IMR-90 (cell line): ENCODE results near the gene NAV2. TPM values are rescaled to one million over a fixed set of nuclear protein-coding genes. Genes with fewer than 3 reads are reported as not detected.

Experiments used
- ATAC-seq: fragments of 200-7000 bp; cut with Tn5 transposase; 2 replicates; pipeline ENCODE4 v1.9.1; 2020; ENCODE audit warnings: low read depth, mild to moderate bottlenecking, moderate library complexity
- BruUV-seq: library from RNA; stranded (reverse); fragments of 400-500 nt; replicated peaks from 2 replicates; lab custom pipeline; 2021; lab: Mats Ljungman, UMichigan
- CTCF ChIA-PET: fragments of 300-600 bp; formaldehyde crosslinking; extraction: SDS; loops from one replicate; lab custom pipeline; 2021; ENCODE audit warnings: antibody characterized with exemption; lab: Yijun Ruan, JAX
- POLR2A ChIA-PET: fragments of 300-600 bp; sonication (Branson Sonifier 250); formaldehyde crosslinking; loops from one replicate; lab custom pipeline; 2022; ENCODE audit warnings: antibody characterized with exemption; ENCODE audit not compliant: unreplicated experiment; lab: Charles Lee
- DNase-seq: peaks from one replicate; pipeline ENCODE4 v3.0.0; 2013
- H2AFZ ChIP-seq: replicated peaks from 2 replicates; pipeline ENCODE3; 2013; ENCODE audit warnings: low read length, mild to moderate bottlenecking; ENCODE audit not compliant: poor library complexity
- H2AK5ac ChIP-seq: 2 replicates; pipeline ENCODE4 v1.6.1; 2013; ENCODE audit warnings: low read depth, low read length, inconsistent platforms
- H2AK9ac ChIP-seq: replicated peaks from 2 replicates; pipeline ENCODE3; 2013; ENCODE audit warnings: mild to moderate bottlenecking, low read depth, low read length, moderate library complexity; ENCODE audit not compliant: poor library complexity
- H2BK120ac ChIP-seq: 2 replicates; pipeline ENCODE4 v1.6.1; 2013; ENCODE audit warnings: low read depth, low read length, inconsistent platforms
- H2BK15ac ChIP-seq: 3 replicates; pipeline ENCODE4 v1.6.1; 2013; ENCODE audit warnings: low read depth, low read length, inconsistent platforms
- H2BK20ac ChIP-seq: 2 replicates; pipeline ENCODE4 v1.6.1; 2013; ENCODE audit warnings: low read depth, mild to moderate bottlenecking, inconsistent platforms, low read length, moderate library complexity
- H2BK5ac ChIP-seq: 2 replicates; pipeline ENCODE4 v1.6.1; 2013; ENCODE audit warnings: mild to moderate bottlenecking, low read depth, low read length, inconsistent platforms; ENCODE audit not compliant: poor library complexity, severe bottlenecking
- H3K14ac ChIP-seq: replicated peaks from 2 replicates; pipeline ENCODE4 v1.6.1; 2013; ENCODE audit warnings: low read depth, low read length, inconsistent platforms
- H3K18ac ChIP-seq: 2 replicates; pipeline ENCODE4 v1.6.1; 2013; ENCODE audit warnings: low read depth, low read length, control low read depth
- H3K23ac ChIP-seq: 2 replicates; pipeline ENCODE4 v1.6.1; 2013; ENCODE audit warnings: low read depth, low read length, inconsistent platforms
- H3K27ac ChIP-seq: 2 replicates; pipeline ENCODE4 v1.5.1; 2013; ENCODE audit warnings: mild to moderate bottlenecking, control low read depth, low read length; ENCODE audit not compliant: insufficient read depth
- H3K27me3 ChIP-seq: 2 replicates; pipeline ENCODE4 v1.6.1; 2013; ENCODE audit warnings: low read length; ENCODE audit not compliant: control insufficient read depth, insufficient read depth
- H3K36me3 ChIP-seq: 2 replicates; pipeline ENCODE4 v1.6.1; 2013; ENCODE audit warnings: low read length, mixed read lengths; ENCODE audit not compliant: control insufficient read depth, insufficient read depth
- H3K4ac ChIP-seq: 2 replicates; pipeline ENCODE4 v1.6.1; 2013; ENCODE audit warnings: low read depth, low read length, inconsistent platforms
- H3K4me1 ChIP-seq: 2 replicates; pipeline ENCODE4 v1.6.1; 2013; ENCODE audit warnings: low read length, mixed read lengths; ENCODE audit not compliant: control insufficient read depth, insufficient read depth
- H3K4me2 ChIP-seq: 2 replicates; pipeline ENCODE4 v1.6.1; 2013; ENCODE audit warnings: low read depth, mild to moderate bottlenecking, control low read depth, low read length, moderate library complexity
- H3K4me3 ChIP-seq: 2 replicates; pipeline ENCODE4 v1.5.1; 2013; ENCODE audit warnings: low read depth, mild to moderate bottlenecking, control low read depth, low read length, moderate library complexity; ENCODE audit not compliant: insufficient read depth
- H3K56ac ChIP-seq: 2 replicates; pipeline ENCODE4 v1.6.1; 2013; ENCODE audit warnings: low read length, inconsistent platforms; ENCODE audit not compliant: insufficient read depth; ENCODE audit errors: extremely low read depth
- H3K79me1 ChIP-seq, 2 experiments: 2 replicates each; pipeline ENCODE4 v1.6.1; 2013; ENCODE audit warnings: low read length in 2 of 2, inconsistent platforms in 1 of 2, low read depth in 1 of 2
- H3K9ac ChIP-seq: 2 replicates; pipeline ENCODE4 v1.6.1; 2013; ENCODE audit warnings: low read depth, low read length, control low read depth
- H3K9me1 ChIP-seq: 2 replicates; pipeline ENCODE4 v1.6.1; 2013; ENCODE audit warnings: low read length, inconsistent platforms; ENCODE audit not compliant: insufficient read depth
- H3K9me3 ChIP-seq: 2 replicates; pipeline ENCODE4 v1.6.1; 2013; ENCODE audit warnings: low read length; ENCODE audit not compliant: control insufficient read depth, insufficient read depth
- H4K20me1 ChIP-seq: 2 replicates; pipeline ENCODE4 v1.6.1; 2013; ENCODE audit warnings: low read length, inconsistent platforms; ENCODE audit not compliant: insufficient read depth
- H4K5ac ChIP-seq: 2 replicates; pipeline ENCODE4 v1.6.1; 2013; ENCODE audit warnings: mild to moderate bottlenecking, low read depth, low read length, control low read depth
- H4K8ac ChIP-seq, 2 experiments: 2 replicates each; pipeline ENCODE4 v1.6.1; 2013; ENCODE audit warnings: low read depth in 2 of 2, low read length in 2 of 2, control low read depth in 1 of 2, inconsistent platforms in 1 of 2
- H4K91ac ChIP-seq: 2 replicates; pipeline ENCODE4 v1.6.1; 2013; ENCODE audit warnings: low read depth, low read length, inconsistent platforms; ENCODE audit not compliant: insufficient read depth
- BHLHE40 ChIP-seq: fragments of 150-350 bp; IDR thresholded peaks from 2 replicates; pipeline ENCODE4 v1.6.1; 2016; ENCODE audit warnings: mild to moderate bottlenecking, low read depth, low read length
- CEBPB ChIP-seq: IDR thresholded peaks from 2 replicates; pipeline ENCODE4 v1.6.1; 2012; ENCODE audit warnings: low read depth, low read length, improper control_type of control experiment
- CHD1 ChIP-seq: IDR thresholded peaks from 2 replicates; pipeline ENCODE4 v1.6.1; 2012; ENCODE audit warnings: low read depth, low read length, improper control_type of control experiment
- FOS ChIP-seq: fragments of 150-350 bp; IDR thresholded peaks from 2 replicates; pipeline ENCODE4 v1.6.1; 2016; ENCODE audit warnings: low read depth, low read length
- MAFK ChIP-seq: IDR thresholded peaks from 2 replicates; pipeline ENCODE4 v1.6.1; 2012; ENCODE audit warnings: low read depth, low read length, improper control_type of control experiment
- MAZ ChIP-seq: IDR thresholded peaks from 2 replicates; pipeline ENCODE4 v1.6.1; 2012; ENCODE audit warnings: low read depth, mild to moderate bottlenecking, low read length, improper control_type of control experiment, moderate library complexity, borderline replicate concordance
- MXI1 ChIP-seq: IDR thresholded peaks from 2 replicates; pipeline ENCODE4 v1.6.1; 2012; ENCODE audit warnings: low read depth, mild to moderate bottlenecking, low read length, moderate library complexity, borderline replicate concordance
- NFE2L2 ChIP-seq: fragments of 150-350 bp; IDR thresholded peaks from 2 replicates; pipeline ENCODE4 v1.6.1; 2016; ENCODE audit warnings: low read depth, mild to moderate bottlenecking, low read length
- POLR2A ChIP-seq: IDR thresholded peaks from 2 replicates; pipeline ENCODE4 v1.6.1; 2012; ENCODE audit warnings: mild to moderate bottlenecking, low read depth, low read length
- RAD21 ChIP-seq: IDR thresholded peaks from 2 replicates; pipeline ENCODE4 v1.6.1; 2012; ENCODE audit warnings: low read length, improper control_type of control experiment
- RCOR1 ChIP-seq: IDR thresholded peaks from 2 replicates; pipeline ENCODE4 v1.6.1; 2012; ENCODE audit warnings: mild to moderate bottlenecking, low read length, improper control_type of control experiment; ENCODE audit not compliant: insufficient replicate concordance
- RFX5 ChIP-seq: IDR thresholded peaks from 2 replicates; pipeline ENCODE4 v1.8.0; 2012; ENCODE audit warnings: low read depth, mild to moderate bottlenecking, low read length, moderate library complexity
- SMC3 ChIP-seq: fragments of 150-350 bp; IDR thresholded peaks from 2 replicates; pipeline ENCODE4 v1.6.1; 2016; ENCODE audit warnings: low read depth, mild to moderate bottlenecking, antibody characterized with exemption, low read length, moderate library complexity
- dilution Hi-C: fragments of 300-500 bp; cut with HindIII; formaldehyde crosslinking; loops from one replicate; pipeline ENCODE4 v1.14.3; 2018; ENCODE audit warnings: low sequenced_read_pairs; ENCODE audit not compliant: unreplicated experiment
- in situ Hi-C: fragments of 300-500 bp; cut with MboI; formaldehyde crosslinking; loops from 3 replicates; pipeline ENCODE4 v1.14.3; 2019; ENCODE audit warnings: low sequenced_read_pairs, inconsistent platforms, mixed read lengths
- intact Hi-C: fragments of 100-400 bp; cut with micrococcal nuclease; formaldehyde crosslinking; loops from 2 replicates; pipeline ENCODE4 v1.10.0; 2022
- polyA plus RNA-seq, 3 experiments: library from polyadenylated mRNA; depleted of rRNA; stranded (reverse); fragments of >200 nt; gene quantifications; 2 replicates each; pipeline ENCODE4 v1.2.3, GENCODE V29; 2012; ENCODE audit warnings: low replicate concordance in 1 of 3
- total RNA-seq: library from RNA; depleted of rRNA; stranded (reverse); fragments of >200 nt; gene quantifications from 2 replicates; pipeline ENCODE4 v1.2.3, GENCODE V29; 2012
- TF ChIP-seq, protein P1 (sequence below): fragments of 150-350 bp; IDR thresholded peaks from 2 replicates; pipeline ENCODE4 v1.6.1; 2016; ENCODE audit warnings: low read depth, mild to moderate bottlenecking, low read length, moderate library complexity, borderline replicate concordance
- TF ChIP-seq, protein P2 (sequence below): fragments of 150-350 bp; IDR thresholded peaks from 2 replicates; pipeline ENCODE4 v1.6.1; 2017; ENCODE audit warnings: mild to moderate bottlenecking, antibody characterized with exemption, low read length, low read depth
- TF ChIP-seq, protein P3 (sequence below): conservative IDR thresholded peaks from 2 replicates; pipeline ENCODE4 v1.5.1; 2012; ENCODE audit warnings: mild to moderate bottlenecking, low read depth, low read length, improper control_type of control experiment

Gene NAV2
- total and polyA plus RNA-seq, 2 of the 4 experiments (the other 2 are of a cell fraction) = 4.5 to 12.6 TPM

DNA sequence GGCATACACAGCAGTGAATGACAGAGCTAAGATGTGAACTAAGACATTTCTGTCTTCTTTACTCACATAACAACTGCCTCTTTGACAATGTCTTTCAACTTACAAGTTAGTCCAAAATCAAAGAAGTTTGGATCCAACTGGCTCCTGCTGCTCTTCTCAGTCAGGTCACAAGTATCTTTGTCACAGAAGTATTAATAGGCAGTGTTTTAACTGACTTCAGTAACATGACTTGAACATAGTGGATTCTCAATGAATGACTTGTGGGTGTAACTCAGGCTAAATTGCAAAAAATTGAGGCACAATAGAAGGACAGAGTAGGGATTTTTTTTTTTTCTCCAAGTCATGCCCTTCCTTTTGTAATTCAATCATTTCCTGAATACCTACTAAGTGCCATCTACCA is 425.0 kb downstream of the NAV2 start:
- Histone ChIP-seq H2AK9ac (no peak overlapping the region), H3K36me3 (no peaks in the 10 kb centered on the region), H2BK20ac (no peak overlapping the region), H3K9me3 (no peaks in the 10 kb centered on the region), H3K27ac (no peak overlapping the region), H4K91ac (no peak overlapping the region), H3K23ac (no peak overlapping the region), H3K4me1 (no peaks in the 10 kb centered on the region), H2AK5ac (no peak overlapping the region), H2BK15ac (no peak overlapping the region), H3K18ac (no peak overlapping the region), H4K8ac (no peak overlapping the region), H2BK120ac (no peak overlapping the region), H3K4ac (no peak overlapping the region), H3K27me3 (peaks cover 21% of the 10 kb centered on the region), H3K56ac (no peak overlapping the region), H2AFZ (no peak overlapping the region), H3K79me1 (no peaks in the 10 kb centered on the region), H3K14ac (no peak overlapping the region), H2BK5ac (no peak overlapping the region), H3K4me3 (no peak overlapping the region), H4K20me1 (no peaks in the 10 kb centered on the region), H3K9ac (no peak overlapping the region), H3K9me1 (no peaks in the 10 kb centered on the region), H3K4me2 (no peak overlapping the region), H4K5ac (no peak overlapping the region)
- dilution Hi-C loops = no loop called here
- in situ Hi-C loops = loop anchor here (25.0 kb wide), 1 partner anchor 825 kb away; no protein-coding TSS in a partner anchor
- DNase-seq (no peak), ATAC-seq (no peak)
- CTCF ChIA-PET = interaction anchor here (1.9 kb wide), 1 partner anchor 9 kb away, joined by 6 read pairs; no protein-coding TSS in a partner anchor
- BruUV-seq = no TSS peak
- intact Hi-C loops = loop anchor here (10.0 kb wide), 1 partner anchor 383 kb away; no protein-coding TSS in a partner anchor
- TF ChIP-seq NFE2L2 (no peak), RAD21 (no peak), RCOR1 (no peak), POLR2A (no peak), SMC3 (no peak), MAFK (no peak), RFX5 (no peak), MAZ (no peak), CEBPB (no peak), MXI1 (no peak), BHLHE40 (no peak), CHD1 (no peak), FOS (no peak)
- TF ChIP-seq, protein P1, sequence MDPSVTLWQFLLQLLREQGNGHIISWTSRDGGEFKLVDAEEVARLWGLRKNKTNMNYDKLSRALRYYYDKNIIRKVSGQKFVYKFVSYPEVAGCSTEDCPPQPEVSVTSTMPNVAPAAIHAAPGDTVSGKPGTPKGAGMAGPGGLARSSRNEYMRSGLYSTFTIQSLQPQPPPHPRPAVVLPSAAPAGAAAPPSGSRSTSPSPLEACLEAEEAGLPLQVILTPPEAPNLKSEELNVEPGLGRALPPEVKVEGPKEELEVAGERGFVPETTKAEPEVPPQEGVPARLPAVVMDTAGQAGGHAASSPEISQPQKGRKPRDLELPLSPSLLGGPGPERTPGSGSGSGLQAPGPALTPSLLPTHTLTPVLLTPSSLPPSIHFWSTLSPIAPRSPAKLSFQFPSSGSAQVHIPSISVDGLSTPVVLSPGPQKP = no peak
- TF ChIP-seq, protein P2, sequence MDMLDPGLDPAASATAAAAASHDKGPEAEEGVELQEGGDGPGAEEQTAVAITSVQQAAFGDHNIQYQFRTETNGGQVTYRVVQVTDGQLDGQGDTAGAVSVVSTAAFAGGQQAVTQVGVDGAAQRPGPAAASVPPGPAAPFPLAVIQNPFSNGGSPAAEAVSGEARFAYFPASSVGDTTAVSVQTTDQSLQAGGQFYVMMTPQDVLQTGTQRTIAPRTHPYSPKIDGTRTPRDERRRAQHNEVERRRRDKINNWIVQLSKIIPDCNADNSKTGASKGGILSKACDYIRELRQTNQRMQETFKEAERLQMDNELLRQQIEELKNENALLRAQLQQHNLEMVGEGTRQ = no peak
- TF ChIP-seq, protein P3, sequence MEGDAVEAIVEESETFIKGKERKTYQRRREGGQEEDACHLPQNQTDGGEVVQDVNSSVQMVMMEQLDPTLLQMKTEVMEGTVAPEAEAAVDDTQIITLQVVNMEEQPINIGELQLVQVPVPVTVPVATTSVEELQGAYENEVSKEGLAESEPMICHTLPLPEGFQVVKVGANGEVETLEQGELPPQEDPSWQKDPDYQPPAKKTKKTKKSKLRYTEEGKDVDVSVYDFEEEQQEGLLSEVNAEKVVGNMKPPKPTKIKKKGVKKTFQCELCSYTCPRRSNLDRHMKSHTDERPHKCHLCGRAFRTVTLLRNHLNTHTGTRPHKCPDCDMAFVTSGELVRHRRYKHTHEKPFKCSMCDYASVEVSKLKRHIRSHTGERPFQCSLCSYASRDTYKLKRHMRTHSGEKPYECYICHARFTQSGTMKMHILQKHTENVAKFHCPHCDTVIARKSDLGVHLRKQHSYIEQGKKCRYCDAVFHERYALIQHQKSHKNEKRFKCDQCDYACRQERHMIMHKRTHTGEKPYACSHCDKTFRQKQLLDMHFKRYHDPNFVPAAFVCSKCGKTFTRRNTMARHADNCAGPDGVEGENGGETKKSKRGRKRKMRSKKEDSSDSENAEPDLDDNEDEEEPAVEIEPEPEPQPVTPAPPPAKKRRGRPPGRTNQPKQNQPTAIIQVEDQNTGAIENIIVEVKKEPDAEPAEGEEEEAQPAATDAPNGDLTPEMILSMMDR = no peak
- POLR2A ChIA-PET = no interaction called here
